ENCODE data around the gene RAB7A. TPM values are rescaled to one million over a fixed set of nuclear protein-coding genes. Genes with fewer than 3 reads are reported as not detected.

RAB7A gene
- total RNA-seq, 1 donor from 2014 or later = 51.2 TPM

- H3K27me3 Mint-ChIP-seq (ENCODE audit: insufficient read depth, low read depth) = peaks cover 3% of the 10 kb centered on the region
- Histone ChIP-seq H3K79me2 (ENCODE audit: low read depth) (no peaks in the 10 kb centered on the region), H3K4me1 (peaks cover 6% of the 10 kb centered on the region), H2AFZ (replicated peaks) (no peak overlapping the region), H4K20me1 (ENCODE audit: low read depth) (no peaks in the 10 kb centered on the region), H3K36me3 (no peaks in the 10 kb centered on the region), H3K27me3 (no peaks in the 10 kb centered on the region), H3F3A (ENCODE audit: low read depth) (no peaks in the 10 kb centered on the region), H3K9ac (no peak overlapping the region), H3K27ac (no peak overlapping the region), H3K4me3 (no peak overlapping the region), H3K9me3 (ENCODE audit: low read depth) (no peaks in the 10 kb centered on the region), H3K4me2 (no peak overlapping the region)
- no peak overlapping the region for H3K27ac Mint-ChIP-seq
- H3K36me3 Mint-ChIP-seq = no peaks in the 10 kb centered on the region
- peaks cover 17% of the 10 kb centered on the region for H3K4me1 Mint-ChIP-seq
- peak overlapping the region; percentile 15 for H3K4me3 Mint-ChIP-seq
- TF ChIP-seq EZH2 (IDR thresholded peaks at IDR 0.05) (no peak), EZH2phosphoT487 (IDR thresholded peaks at IDR 0.05) (no peak), CTCF (IDR thresholded peaks at IDR 0.05) (no peak)
- H3K9me3 Mint-ChIP-seq = no peaks in the 10 kb centered on the region
- DNase-seq (ENCODE audit: low spot score) = no peak
These were observed 121.8 kb downstream of the RAB7A start for GRCh38 chr3:128847666-128848370.

DNA sequence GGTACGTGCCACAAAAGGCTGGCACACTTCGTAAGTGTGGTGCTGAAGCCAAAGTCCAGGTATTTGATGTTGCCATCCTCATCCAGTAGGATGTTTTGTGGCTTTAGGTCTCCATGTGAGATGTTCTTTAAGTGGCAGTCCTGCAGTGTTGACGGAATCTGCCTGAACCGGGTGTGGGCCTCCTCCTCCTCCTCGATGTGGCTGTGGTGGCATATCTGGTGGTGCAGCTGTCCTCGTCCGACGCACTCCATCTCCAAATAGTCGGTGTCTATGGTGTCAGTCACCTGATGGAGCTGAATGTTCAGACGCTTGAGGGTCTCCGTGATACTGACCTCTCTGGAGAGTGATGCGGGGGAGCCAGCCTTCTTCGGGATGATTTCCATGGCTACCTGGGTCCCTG lies 123.0 kb downstream of the RAB7A start:
- Histone ChIP-seq H3K27ac (no peak overlapping the region), H3K9ac (no peak overlapping the region), H2AFZ (replicated peaks) (no peak overlapping the region), H3F3A (ENCODE audit: low read depth) (no peaks in the 10 kb centered on the region), H3K36me3 (no peaks in the 10 kb centered on the region), H3K4me2 (no peak overlapping the region), H3K79me2 (ENCODE audit: low read depth) (no peaks in the 10 kb centered on the region), H3K4me1 (peaks cover 6% of the 10 kb centered on the region), H4K20me1 (ENCODE audit: low read depth) (no peaks in the 10 kb centered on the region), H3K9me3 (ENCODE audit: low read depth) (no peaks in the 10 kb centered on the region), H3K27me3 (no peaks in the 10 kb centered on the region), H3K4me3 (no peak overlapping the region)
- TF ChIP-seq EZH2 (IDR thresholded peaks at IDR 0.05) (no peak), EZH2phosphoT487 (IDR thresholded peaks at IDR 0.05) (no peak), CTCF (IDR thresholded peaks at IDR 0.05) (no peak)
- Mint-ChIP-seq H3K27ac (peak overlapping the region; percentile 54), H3K36me3 (no peaks in the 10 kb centered on the region), H3K4me1 (peaks cover 17% of the 10 kb centered on the region), H3K27me3 (ENCODE audit: insufficient read depth, low read depth) (peaks cover 3% of the 10 kb centered on the region), H3K4me3 (no peak overlapping the region), H3K9me3 (peaks cover 2% of the 10 kb centered on the region)
- DNase-seq (ENCODE audit: low spot score) = no peak

DNA sequence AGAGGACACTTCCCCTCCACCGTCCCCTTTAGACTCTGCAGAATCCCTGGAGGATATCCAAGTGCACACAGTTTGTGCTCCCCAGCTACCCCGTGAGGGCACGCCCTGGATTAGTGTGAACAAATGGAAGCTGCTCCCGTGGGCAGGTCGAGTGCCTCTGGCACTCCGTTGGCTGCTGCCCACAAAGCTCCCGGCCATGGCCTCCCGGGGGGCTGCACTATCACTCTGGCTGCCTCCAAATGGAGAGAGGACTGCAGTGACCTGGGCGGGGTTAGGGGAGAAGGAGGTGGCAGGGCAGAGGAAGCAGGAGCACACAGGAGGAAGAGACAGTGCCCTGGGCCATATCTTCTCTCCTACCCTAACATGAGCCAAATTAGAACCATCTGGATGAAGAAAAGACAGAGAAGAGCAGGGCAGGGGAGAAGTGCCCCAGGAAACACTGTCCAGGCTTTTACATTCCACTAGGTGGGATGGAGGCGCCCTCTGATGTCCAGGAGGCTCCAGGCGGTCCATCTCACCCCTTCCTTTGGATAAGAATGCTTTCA lies 124.0 kb downstream of the RAB7A start:
- no peak overlapping the region for H3K9ac ChIP-seq

More for the DNA sequence above, 124.0 kb downstream of the RAB7A start:
- H3K27ac ChIP-seq = no peak overlapping the region
- no peaks in the 10 kb centered on the region for H3K79me2 ChIP-seq (ENCODE audit: low read depth)
- H3K27ac Mint-ChIP-seq = no peak overlapping the region
- H3K4me1 Mint-ChIP-seq = peaks cover 16% of the 10 kb centered on the region
- peaks cover 5% of the 10 kb centered on the region for H3K27me3 Mint-ChIP-seq (ENCODE audit: insufficient read depth, low read depth)
- H3K27me3 ChIP-seq = no peaks in the 10 kb centered on the region
- TF ChIP-seq EZH2 (IDR thresholded peaks at IDR 0.05) = no peak
- TF ChIP-seq CTCF (IDR thresholded peaks at IDR 0.05) = peak; percentile 21
- H2AFZ ChIP-seq (replicated peaks) = peak overlapping the region; percentile 29
- no peaks in the 10 kb centered on the region for H3K36me3 Mint-ChIP-seq
- no peak overlapping the region for H3K4me2 ChIP-seq
- H3K9me3 ChIP-seq (ENCODE audit: low read depth) = peaks cover 6% of the 10 kb centered on the region
- H3K9me3 Mint-ChIP-seq = peaks cover 11% of the 10 kb centered on the region
- H3K4me3 Mint-ChIP-seq = no peak overlapping the region
- peak; percentile 23 for DNase-seq (ENCODE audit: low spot score)
- H3F3A ChIP-seq (ENCODE audit: low read depth) = no peaks in the 10 kb centered on the region
- H3K4me1 ChIP-seq = peaks cover 6% of the 10 kb centered on the region
- no peak overlapping the region for H3K4me3 ChIP-seq
- H3K36me3 ChIP-seq = no peaks in the 10 kb centered on the region
- no peaks in the 10 kb centered on the region for H4K20me1 ChIP-seq (ENCODE audit: low read depth)
